Lower leg skin (tissue), 3 donors: ENCODE data around the gene SRSF7.

Experiments used
- CTCF ChIP-seq, 3 donors: fragments of 450-650 bp; IDR thresholded peaks; one replicate each; pipeline ENCODE4 v1.5.1; 2016; ENCODE audit warnings: antibody characterized with exemption in 3 of 3, mild to moderate bottlenecking in 3 of 3, moderate library complexity in 2 of 3
- POLR2A ChIP-seq, 2 donors: fragments of 450-650 bp; IDR thresholded peaks; one replicate each; pipeline ENCODE4 v1.6.1; 2016 to 2017; ENCODE audit warnings: antibody characterized with exemption in 2 of 2, mild to moderate bottlenecking in 1 of 2, moderate library complexity in 1 of 2

GRCh38 chr2:38789691-38790090 lies 38.5 kb upstream of the SRSF7 start:
- TF ChIP-seq CTCF (IDR thresholded peaks at IDR 0.05) (no peak), POLR2A (IDR thresholded peaks at IDR 0.05) (no peak)
